ENCODE results near the gene PRKACG.

GRCh38 chr9:68979538-68980314 is 34.2 kb downstream of the PRKACG start:
- TF ChIP-seq CTCF (conservative IDR thresholded peaks at IDR 0.05; ENCODE audit: low read depth, low read length) (no peak), EZH2phosphoT487 (IDR thresholded peaks at IDR 0.05; ENCODE audit: borderline replicate concordance, low read length) (no peak), EZH2 (IDR thresholded peaks at IDR 0.05; ENCODE audit: low read length, unreplicated experiment) (no peak)

All from PC-3 (cell line).